ENCODE measurements around the gene ATF7.

DNA sequence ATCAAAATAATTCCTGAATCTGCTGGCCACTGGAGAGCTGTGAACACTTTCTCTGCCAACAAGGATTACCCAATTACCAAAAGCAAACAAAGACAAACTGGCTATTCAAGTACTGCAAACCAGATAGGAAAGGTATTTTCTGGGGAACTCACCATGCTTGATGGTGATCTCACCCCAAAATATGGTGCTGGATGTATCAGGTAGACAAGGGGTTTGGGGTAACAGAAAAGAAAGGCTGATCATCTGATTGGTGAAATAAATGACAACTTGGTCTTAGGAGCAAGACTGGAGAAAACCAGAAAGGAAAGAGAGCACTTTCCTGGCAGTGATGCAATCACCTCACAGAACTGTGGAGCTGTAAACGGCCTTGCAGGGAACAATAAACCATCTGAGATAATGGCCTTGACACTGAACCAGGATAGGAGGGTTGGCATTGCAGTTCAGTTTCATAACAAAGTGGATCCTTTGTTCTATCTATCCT, 87.9 kb downstream of the ATF7 start:
- no peak for TF ChIP-seq EZH2 (IDR thresholded peaks at IDR 0.05)
- TF ChIP-seq, protein P1, sequence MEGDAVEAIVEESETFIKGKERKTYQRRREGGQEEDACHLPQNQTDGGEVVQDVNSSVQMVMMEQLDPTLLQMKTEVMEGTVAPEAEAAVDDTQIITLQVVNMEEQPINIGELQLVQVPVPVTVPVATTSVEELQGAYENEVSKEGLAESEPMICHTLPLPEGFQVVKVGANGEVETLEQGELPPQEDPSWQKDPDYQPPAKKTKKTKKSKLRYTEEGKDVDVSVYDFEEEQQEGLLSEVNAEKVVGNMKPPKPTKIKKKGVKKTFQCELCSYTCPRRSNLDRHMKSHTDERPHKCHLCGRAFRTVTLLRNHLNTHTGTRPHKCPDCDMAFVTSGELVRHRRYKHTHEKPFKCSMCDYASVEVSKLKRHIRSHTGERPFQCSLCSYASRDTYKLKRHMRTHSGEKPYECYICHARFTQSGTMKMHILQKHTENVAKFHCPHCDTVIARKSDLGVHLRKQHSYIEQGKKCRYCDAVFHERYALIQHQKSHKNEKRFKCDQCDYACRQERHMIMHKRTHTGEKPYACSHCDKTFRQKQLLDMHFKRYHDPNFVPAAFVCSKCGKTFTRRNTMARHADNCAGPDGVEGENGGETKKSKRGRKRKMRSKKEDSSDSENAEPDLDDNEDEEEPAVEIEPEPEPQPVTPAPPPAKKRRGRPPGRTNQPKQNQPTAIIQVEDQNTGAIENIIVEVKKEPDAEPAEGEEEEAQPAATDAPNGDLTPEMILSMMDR (IDR thresholded peaks at IDR 0.05): no peak
- TF ChIP-seq EZH2phosphoT487 (IDR thresholded peaks at IDR 0.05): no peak

Measured in neural progenitor cell (in vitro differentiated cells).